Measurements from ENCODE around the gene PPCS. TPM values are rescaled to one million over a fixed set of nuclear protein-coding genes. Genes with fewer than 3 reads are reported as not detected.

Gene PPCS
- total RNA-seq, 1 experiment from 2014 or later, result 35.1 TPM

GRCh38 chr1:42456010-42456753, at the start of gene PPCS, which contains the start of gene ZMYND12 (continued):
- no peak for TF ChIP-seq ZBTB43 (CRISPR knock-in tag; IDR thresholded peaks at IDR 0.05)
- no peak for TF ChIP-seq ATF3 (CRISPR knock-in tag; conservative IDR thresholded peaks at IDR 0.05)
- peak; percentile 77; the same call in 1 of the 2 replicates for TF ChIP-seq MYBL2 (CRISPR knock-in tag; IDR thresholded peaks at IDR 0.05)
- 0 out of 2 replicates have a peak, but pooled peaks have one; percentile 75 for TF ChIP-seq CREM (CRISPR knock-in tag; IDR thresholded peaks at IDR 0.05)
- TF ChIP-seq GRHL2 (CRISPR knock-in tag; IDR thresholded peaks at IDR 0.05; ENCODE audit: insufficient replicate concordance, severe bottlenecking), result no peak
- TF ChIP-seq GABPB1 (CRISPR knock-in tag; IDR thresholded peaks at IDR 0.05), result peak; percentile 35; the same call in 1 of the 2 replicates
- TF ChIP-seq SMAD3 (CRISPR knock-in tag; IDR thresholded peaks at IDR 0.05; ENCODE audit: borderline replicate concordance), result peak; percentile 83
- TF ChIP-seq USF1 (CRISPR knock-in tag; IDR thresholded peaks at IDR 0.05), result peak; percentile 97
- peak; percentile 86 for TF ChIP-seq SP1 (CRISPR knock-in tag; conservative IDR thresholded peaks at IDR 0.05)
- TF ChIP-seq CBFB (CRISPR knock-in tag; IDR thresholded peaks at IDR 0.05; ENCODE audit: low read depth), result peak; percentile 93
- no peak for TF ChIP-seq TCF7 (CRISPR knock-in tag; IDR thresholded peaks at IDR 0.05; ENCODE audit: low read depth)
- TF ChIP-seq ZNF423 (CRISPR knock-in tag; IDR thresholded peaks at IDR 0.05), result no peak
- peak; percentile 71; the same call in 1 of the 2 replicates for TF ChIP-seq FOXP4 (CRISPR knock-in tag; IDR thresholded peaks at IDR 0.05)
- TF ChIP-seq ZBTB21 (CRISPR knock-in tag; IDR thresholded peaks at IDR 0.05; ENCODE audit: borderline replicate concordance), result 0 out of 2 replicates have a peak, but pooled peaks have one; percentile 61

- DNase-seq (ENCODE audit: low spot score), result no peak
- H3K27me3 Mint-ChIP-seq (ENCODE audit: low read depth), result no peaks in the 10 kb centered on the region
- H3K4me1 Mint-ChIP-seq, result peaks cover 25% of the 10 kb centered on the region
- CTCF ChIA-PET, result no interaction called here
- no peak for ATAC-seq
- POLR2A ChIA-PET, result no interaction called here
- peak overlapping the region; percentile 43 for H3K27ac Mint-ChIP-seq
- TF ChIP-seq ATF6 (CRISPR knock-in tag; IDR thresholded peaks at IDR 0.05) (no peak), FOXJ3 (CRISPR knock-in tag; IDR thresholded peaks at IDR 0.05; ENCODE audit: borderline replicate concordance) (no peak), ZNF416 (CRISPR knock-in tag; IDR thresholded peaks at IDR 0.05) (no peak), TEAD4 (CRISPR knock-in tag; IDR thresholded peaks at IDR 0.05) (no peak), ATF1 (CRISPR knock-in tag; IDR thresholded peaks at IDR 0.05) (no peak), GRHL2 (CRISPR knock-in tag; IDR thresholded peaks at IDR 0.05; ENCODE audit: insufficient replicate concordance, severe bottlenecking) (no peak), IRF2 (CRISPR knock-in tag; IDR thresholded peaks at IDR 0.05; ENCODE audit: borderline replicate concordance, low read depth) (no peak), ZBTB21 (CRISPR knock-in tag; IDR thresholded peaks at IDR 0.05; ENCODE audit: borderline replicate concordance) (no peak)
- H3K9me3 Mint-ChIP-seq, result no peaks in the 10 kb centered on the region
- H3K4me3 Mint-ChIP-seq, result no peak overlapping the region
- peaks cover 24% of the 10 kb centered on the region for H3K36me3 Mint-ChIP-seq
These were observed 41.5 kb upstream of the PPCS start for GRCh38 chr1:42414551-42415496.

All from WTC11 (cell line).